HG03565 (cell line): ENCODE data around the gene EIF3I.

Experiments used
- ATAC-seq: cut with Tn5 transposase; IDR thresholded peaks from one replicate; pipeline ENCODE4 v1.9.1; 2021; ENCODE audit warnings: mild to moderate bottlenecking, moderate library complexity; ENCODE audit not compliant: unreplicated experiment

The EIF3I gene

DNA sequence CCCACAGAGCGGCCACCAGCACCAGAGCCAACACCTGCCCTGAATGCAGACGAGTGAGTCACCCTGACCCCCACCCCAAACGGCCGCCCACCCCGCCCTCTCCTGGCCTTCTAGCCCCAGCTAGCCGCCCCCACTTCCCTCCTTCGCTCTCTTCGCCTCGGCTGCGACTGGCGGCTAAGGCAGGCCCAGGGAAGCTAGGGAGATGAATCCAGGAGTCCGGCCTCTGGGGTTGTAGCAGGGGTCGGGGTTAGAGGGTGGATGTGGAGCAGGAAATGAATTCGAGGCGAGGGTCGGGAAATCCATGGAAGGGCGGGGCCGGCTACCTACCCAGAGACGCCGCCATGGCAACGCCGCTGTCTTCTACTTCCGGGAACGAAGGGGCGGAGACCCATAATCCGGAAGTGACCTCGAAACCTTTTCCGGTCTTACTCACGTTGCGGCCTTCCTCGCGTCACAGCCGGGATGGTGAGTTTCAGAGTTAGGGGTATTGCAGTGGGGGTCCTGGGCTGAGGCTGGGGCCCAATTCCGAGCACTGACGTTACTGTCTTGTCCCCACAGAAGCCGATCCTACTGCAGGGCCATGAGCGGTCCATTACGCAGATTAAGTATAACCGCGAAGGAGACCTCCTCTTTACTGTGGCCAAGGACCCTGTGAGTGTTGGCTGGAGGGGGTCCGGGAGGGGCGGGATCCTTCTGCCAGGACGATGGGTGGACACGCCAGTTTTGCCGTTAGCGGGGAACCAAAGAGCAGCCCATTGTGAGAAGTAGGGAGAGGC is at the start of gene EIF3I, which contains the start of gene TMEM234:
EIF3I (plus strand) TSS at position 428 of the 776 bp plus-strand sequence; CDS start at position 463, 35 bp downstream.
TMEM234 (minus strand) TSS at position 374 of the 776 bp plus-strand sequence; CDS start at position 343, 31 bp downstream.
- ATAC-seq: peak; percentile 90

- ATAC-seq: no peak
These were observed 49.5 kb upstream of the EIF3I start for GRCh38 chr1:32172621-32173245.

DNA sequence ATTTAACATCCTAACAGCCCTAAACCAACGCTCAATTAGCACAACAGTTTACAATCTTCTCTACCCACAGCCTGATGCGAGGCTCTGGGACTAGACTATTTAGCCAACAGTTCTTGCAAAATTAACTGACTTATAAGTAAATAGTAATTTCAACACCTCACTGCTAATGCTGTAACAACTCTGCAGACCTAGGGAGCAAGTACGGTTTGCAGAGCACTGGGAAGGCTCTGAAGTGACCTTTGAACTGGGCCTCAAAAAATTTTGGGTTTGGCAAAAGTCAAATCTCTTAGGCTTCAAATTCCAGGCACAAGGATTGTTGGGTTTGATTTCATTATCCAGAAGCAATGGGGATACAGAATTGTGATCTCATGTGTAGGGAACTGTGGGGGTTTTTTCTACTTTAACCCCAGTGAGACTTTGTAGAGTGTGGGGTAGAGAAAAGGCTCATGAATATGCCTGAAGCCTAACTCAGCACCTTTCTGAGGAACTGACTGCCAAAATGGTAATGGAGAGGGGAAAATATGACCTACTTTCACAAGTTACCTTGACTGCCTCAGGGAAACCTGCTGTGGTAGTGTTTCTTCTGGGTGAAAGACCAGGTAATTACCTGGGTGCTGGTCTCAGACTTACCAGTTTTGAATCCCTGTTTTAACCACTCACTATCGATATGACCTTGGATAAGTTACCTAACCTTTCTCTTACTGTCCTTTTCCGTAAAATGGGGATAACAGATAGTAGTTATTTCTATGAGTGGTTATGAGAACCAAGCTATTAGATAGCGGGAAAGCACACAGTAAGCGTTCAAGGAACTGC is 43.6 kb upstream of the EIF3I start:
- no peak for ATAC-seq

GRCh38 chr1:32179193-32179442 is 43.1 kb upstream of the EIF3I start:
- ATAC-seq: no peak

- ATAC-seq: peak; percentile 65
These were observed 42.6 kb upstream of the EIF3I start, which contains the start of gene TXLNA for GRCh38 chr1:32179443-32180185. Gene TXLNA (plus strand): TSS chr1:32179675. CDS start chr1:32180346, 671 bp downstream.

- no peak for ATAC-seq
These were observed 41.8 kb upstream of the EIF3I start for GRCh38 chr1:32180186-32181060.

GRCh38 chr1:32181065-32181464 is 41.1 kb upstream of the EIF3I start:
- no peak for ATAC-seq

GRCh38 chr1:32181563-32181962 is 40.6 kb upstream of the EIF3I start:
- ATAC-seq: no peak

DNA sequence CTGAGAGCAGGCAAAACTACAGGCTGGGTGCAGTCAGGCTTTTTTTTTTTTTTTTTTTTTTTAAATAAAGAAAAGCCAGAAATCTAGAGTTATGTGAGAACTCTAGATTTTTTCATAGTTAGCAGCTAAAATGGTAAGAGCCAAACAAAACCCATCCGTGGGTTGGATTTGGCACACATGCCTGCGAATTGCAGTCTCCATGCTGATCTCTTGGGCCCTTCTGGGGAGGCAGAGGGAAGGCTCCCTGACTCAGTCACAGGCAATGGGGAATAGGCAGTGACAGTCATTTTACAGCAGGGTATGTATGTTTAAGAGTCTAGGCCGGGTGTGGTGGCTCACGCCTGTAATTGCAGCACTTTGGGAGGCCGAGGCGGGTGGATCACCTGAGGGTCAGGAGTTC is 40.1 kb upstream of the EIF3I start:
- ATAC-seq: no peak

GRCh38 chr1:32184650-32185049 is 37.6 kb upstream of the EIF3I start:
- ATAC-seq: no peak

GRCh38 chr1:32186077-32186476 is 36.1 kb upstream of the EIF3I start:
- no peak for ATAC-seq

DNA sequence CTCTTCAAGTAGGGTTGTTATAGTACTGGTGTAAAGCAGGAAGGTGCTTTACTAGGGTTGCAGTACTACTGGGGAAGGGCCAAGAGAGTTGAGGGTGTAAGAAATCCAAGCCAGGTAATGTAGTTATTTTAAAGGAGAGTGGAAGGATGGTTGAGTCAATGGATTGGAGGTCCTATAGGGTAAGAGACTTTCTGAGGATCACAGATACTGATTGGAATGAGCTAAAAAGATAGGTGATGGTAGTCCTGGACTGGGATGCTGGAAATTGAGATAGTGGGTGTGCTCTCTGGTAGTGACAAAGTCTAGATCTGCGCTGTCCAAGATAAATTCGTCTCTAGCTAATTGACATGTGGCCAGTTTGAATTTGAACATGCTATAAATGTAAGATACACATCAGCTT is 35.7 kb upstream of the EIF3I start:
- no peak for ATAC-seq

- no peak for ATAC-seq
These were observed 34.4 kb upstream of the EIF3I start for GRCh38 chr1:32187850-32188249.

DNA sequence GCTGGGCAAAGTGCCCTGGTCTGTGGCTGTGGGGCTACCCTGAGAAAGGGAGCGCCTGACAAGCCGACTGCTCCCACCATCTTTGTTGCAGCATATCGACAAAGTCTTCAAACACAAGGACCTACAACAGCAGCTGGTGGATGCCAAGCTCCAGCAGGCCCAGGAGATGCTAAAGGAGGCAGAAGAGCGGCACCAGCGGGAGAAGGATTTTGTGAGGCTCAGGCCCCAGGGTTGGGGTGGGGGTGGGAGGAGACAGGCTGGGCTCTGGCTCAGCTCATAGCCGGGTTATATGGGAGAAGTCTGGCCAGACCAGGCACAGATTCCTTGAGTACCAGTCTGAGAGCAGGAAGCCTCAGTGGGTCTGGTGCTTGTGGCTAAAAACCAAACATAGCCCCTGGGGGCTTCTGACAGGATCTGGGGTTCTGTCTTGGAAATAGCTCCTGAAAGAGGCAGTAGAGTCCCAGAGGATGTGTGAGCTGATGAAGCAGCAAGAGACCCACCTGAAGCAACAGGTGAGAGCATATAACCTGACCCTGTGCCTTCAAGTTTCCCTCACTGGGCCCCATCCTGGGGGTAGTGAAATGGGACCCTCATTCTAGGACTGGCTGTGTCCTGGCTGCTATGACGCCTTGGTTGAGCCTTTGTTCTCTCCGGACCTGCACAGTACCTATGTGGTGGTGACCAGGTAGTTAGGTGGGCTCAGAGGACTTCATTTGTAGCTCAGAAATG is 29.8 kb upstream of the EIF3I start:
- no peak for ATAC-seq

GRCh38 chr1:32194984-32195383 is 27.2 kb upstream of the EIF3I start:
- ATAC-seq: no peak

DNA sequence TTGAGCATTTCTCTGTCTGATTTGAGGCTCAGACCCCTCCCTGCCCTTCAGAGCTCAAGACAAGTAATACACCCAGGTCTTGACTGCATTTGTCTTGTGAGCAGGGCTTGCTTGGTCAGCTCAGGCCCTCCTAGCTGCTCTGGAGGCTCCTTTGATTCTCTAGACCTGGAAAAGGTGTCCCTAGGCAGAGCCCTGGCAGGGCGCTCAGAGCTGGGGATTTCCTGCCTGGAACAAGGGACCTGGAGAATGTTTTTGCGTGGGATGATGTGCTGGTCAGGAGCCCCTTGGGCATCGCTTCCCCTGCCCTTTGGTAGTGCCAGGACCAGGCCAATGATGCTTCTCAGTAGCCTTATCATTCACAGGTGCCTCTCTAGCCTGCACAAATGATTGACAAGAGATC is 26.7 kb upstream of the EIF3I start:
- no peak for ATAC-seq

- no peak for ATAC-seq
These were observed 26.0 kb upstream of the EIF3I start for GRCh38 chr1:32195972-32196823.

- ATAC-seq: no peak
These were observed 25.1 kb upstream of the EIF3I start for GRCh38 chr1:32197074-32197473.
